NCI-H1694 treated with DMSO at 0.1 percent for 48 hours (cell line): ENCODE data around the gene UCN.
"Not testable (repeated sequence)": the region's sequence is repeated elsewhere in the genome, so short reads cannot be mapped to it uniquely, and the experiment has no call there.

Source experiments
- DNase-seq: peaks from one replicate; lab custom pipeline; 2025; lab: John Stamatoyannopoulos, UW

The UCN gene

GRCh38 chr2:27308359-27308881 lies at the start of gene UCN:
Gene UCN, minus strand, starts transcription at chr2:27308445. Its CDS starts 550 bp downstream, at chr2:27307895.
- DNase-seq, result no peak

DNA sequence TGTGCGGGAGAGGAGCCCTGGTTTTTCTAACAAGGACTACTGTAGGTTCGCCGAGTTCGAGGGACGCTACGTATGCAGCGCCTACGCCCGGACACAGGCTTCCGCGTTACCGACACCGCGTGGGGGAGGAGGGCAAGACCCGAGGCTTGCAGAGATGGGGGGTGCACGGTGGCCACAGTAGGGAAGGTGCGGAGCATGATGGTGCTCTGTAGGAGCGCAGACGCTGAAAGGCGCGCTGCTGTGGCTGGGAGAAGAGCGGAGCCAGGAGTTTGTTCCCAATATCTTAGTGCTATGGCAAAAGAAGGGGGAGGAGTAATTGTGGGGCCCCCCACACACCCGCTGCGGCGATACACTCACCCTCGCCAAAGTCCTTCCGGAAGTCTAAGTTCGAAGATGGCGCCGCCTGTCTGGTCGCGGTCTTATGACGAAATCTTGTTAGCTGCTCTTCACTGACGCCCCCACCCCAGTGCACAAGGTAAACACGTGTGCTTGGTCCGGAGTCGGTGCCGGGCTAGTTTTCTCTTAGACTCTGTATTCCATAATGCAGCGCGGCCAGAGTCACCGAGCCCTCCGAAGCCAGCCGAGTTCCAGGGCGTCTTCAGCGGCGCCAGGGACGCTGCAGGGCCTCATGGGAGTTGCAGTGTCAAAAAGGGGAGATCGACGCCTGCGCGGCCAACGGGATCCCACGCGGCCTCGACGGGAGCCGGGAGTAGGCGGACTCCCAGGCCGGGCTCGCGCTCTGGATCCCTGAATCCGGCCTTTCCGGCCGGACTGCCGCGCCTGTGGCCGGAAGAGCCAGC lies 48.3 kb upstream of the UCN start, which contains the start of gene GTF3C2:
Gene GTF3C2 (minus strand): TSS at position 383 of the 800 bp plus-strand sequence. CDS start 13,210 bp downstream, outside the sequence.
- peak; percentile 96 for DNase-seq

DNA sequence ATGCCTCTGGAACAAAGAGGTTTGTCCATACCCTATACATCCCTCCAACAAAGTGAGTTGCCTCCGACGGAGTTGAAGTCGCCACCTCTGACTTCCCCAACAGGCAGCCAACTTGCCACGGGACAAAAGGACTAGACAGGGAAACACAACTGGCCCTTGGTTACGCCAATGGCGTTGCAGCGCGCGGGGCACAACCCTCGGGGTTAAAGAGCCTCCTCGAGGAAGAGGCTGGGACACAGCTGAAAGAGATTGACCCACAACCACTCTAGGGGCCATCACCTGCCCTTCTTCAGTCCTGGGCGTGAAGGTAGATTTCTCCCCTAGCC lies 47.8 kb upstream of the UCN start:
- DNase-seq, result no peak

- no peak for DNase-seq
These were observed 46.3 kb upstream of the UCN start for GRCh38 chr2:27354597-27354927.

DNA sequence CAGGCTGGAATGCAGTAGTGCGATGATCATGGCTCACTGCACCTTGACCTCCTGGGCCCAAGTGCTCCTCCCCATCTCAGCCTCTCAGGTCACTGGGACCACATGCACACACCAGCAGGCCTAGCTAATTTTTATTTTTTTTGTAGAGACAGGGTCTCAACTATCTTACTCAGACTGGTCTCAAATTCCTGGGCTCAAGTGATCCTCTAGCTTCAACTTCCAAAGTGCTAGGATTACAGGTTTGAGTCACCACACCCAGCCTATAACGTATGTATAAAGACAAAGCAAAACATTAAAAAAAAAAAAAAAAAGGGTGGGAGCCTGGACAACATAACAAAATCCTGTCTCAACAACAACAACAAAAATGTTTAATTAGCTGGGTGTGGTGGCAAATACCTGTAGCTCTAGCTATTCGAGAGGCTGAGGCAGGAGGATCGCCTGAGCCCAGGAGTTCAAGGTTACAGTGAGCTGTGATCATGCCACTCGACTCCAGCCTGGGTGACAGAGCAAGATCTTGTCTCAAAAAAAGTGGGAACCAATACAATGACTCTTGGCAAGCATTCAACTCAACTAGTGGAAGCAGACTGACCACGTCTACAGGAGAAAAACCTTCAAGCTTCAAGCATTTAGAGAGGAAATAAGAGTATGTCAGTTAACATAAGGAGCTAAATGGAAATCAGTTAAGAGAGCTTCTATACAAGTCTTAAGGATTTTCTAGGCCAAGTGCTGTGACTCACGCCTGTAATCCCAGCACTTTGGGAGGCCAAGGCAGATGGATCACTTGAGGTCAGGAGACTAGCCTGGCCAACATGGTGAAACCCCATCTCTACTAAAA lies 45.7 kb upstream of the UCN start:
- DNase-seq, result no peak

GRCh38 chr2:27353386-27353761 lies 45.1 kb upstream of the UCN start:
- not testable (repeated sequence) for DNase-seq

DNA sequence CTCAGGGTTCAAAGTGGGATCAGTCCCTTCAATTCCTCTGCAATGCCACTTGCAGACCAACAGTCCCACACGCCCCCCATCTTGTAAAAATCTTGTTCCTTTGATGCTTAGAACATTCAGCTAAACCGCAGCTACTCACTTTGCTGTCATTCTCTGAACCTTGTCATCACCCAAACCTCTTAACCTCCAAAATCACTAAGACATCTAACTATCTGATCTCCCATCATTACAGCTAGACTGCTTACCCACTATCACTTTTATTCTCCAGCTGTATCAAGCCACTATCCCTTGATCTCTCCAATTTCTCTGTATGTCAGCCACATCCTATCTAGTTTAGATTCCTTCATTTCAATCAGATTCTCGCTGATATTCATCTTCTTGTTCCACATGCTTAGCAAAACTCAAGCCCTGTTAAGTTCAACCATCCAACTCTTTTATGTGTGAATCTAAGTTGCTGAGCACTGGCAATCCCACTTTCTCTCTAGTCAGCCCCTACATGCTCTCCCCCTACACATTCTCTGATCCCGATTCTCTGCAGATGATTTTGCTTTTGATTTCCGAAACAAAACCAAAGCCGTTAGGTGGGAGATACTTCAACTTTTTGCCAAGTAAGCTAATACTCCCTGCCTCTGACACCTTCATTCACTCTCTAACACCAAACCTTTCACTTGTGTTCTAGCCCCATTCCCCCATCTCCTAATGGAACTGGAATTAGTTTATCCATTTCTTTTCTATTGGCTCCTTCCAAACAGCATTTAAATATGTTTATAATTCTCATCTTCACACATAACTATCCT lies 43.8 kb upstream of the UCN start:
- no peak for DNase-seq

DNA sequence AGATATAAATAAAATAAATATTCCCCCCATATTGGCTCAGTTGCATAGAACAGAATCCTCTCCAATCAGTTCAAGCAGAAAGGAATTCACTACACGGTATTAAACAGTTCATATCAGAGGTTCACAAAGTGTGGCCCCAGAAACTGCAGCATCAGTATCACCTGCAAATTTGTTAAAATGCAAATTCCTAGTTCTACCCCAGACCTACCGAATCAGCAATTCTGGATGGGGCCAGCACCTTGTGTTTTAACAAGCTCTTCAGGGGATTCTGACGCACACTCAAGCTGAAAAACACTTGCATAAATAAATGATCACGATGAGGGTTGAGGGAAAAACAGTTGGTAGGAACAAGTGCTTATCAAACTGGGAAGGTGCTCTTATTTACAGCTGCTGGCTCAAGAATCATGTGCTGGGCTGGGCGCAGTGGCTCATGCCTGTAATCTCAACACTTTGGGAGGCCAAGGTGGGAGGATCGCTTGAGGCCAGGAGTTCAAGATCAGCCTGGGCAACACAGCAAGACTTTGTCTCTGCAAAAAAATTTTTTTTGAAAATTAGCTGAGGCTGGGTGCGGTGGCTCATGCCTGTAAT lies 42.0 kb upstream of the UCN start:
- no peak for DNase-seq

DNA sequence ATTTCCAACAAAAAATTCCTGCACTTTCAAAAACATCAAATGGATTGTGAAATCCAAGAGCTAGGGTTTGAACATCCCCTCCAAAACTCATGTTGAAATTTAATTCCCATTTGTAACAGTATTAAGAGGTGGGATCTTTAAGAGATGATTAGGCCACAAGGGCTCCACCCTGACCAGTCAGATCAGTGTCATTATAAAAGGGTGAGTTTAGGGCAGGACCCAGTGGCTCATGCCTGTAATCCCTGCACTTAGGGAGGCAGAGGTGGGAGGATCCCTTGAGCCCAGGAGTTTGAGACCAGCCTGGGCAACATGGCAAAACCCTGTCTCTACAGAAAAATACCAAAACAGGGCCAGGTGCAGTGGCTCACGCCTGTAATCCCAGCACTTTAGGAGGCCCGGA lies 39.4 kb upstream of the UCN start:
- DNase-seq, result no peak

DNA sequence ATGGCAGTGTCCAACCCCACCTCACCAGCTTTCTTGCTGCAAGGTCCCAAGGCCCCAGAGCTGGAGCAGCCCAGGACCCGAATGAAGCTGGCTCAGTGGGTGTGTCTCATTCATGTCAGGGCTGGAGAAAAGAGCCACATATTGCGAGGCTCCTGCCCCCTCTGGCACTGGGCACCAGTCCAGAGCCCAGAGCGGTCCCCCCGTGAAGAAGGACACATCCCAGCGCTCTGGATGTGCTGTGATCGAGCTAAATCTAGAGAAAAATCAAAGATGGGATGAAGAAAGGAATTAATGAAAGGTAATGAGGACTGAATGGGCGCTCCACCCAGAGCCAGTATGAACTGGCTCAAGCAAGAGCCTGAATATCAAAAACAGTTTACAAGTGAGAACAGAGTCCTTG lies 27.9 kb upstream of the UCN start:
- DNase-seq, result no peak

DNA sequence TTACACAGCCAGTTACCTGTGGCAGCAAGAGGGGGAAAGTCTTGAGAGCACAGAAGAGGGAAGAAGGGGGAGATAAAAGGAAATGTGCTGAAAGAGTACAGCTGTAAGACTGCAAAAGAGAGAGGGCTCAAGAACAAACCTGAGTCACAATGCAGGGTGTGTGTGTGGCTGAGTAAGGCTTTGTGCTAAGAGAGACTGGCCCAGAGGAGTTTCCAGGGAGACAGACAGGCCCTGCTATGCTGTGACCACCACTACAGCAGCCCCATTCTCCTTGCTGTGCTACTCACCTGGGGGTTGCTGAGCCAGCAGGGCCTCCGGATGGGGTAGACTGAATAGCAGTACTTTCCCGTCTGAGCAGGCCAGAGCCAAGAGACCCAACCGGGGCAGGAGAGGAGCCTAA lies 27.1 kb upstream of the UCN start:
- no peak for DNase-seq

- no peak for DNase-seq
These were observed 16.5 kb upstream of the UCN start for GRCh38 chr2:27324720-27325119.

DNA sequence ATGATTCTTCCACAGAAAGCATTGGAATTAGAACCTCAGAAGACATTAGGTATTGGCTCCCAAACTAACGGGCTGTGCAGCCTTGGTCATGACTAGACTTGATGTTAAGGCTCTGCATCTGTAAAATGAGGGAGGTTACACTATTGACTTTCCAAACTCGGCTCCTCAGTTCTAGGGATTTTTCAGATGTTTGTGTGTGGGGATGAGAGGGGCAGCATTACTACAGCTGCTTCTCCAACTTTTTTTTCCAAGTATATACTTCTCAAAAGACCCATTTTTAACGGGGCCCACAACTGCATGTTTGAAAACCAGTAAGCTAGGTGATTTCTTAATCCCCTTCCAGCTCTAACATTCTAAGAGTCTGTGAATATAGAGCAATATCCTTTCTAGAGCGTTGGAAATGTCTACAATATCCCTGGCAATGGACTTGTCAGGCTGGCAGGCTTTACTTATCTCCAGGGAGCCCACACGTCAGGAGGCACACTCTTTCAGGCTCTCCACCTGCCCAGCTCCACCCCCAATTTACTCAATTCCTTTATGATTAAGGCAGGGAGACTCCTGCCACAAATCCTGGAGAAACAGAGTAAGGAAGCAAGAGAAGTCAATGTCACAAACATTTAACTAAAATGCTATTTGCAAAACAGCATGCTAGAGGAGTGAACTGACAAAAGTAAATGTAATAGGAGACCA lies 15.5 kb upstream of the UCN start:
- no peak for DNase-seq

DNA sequence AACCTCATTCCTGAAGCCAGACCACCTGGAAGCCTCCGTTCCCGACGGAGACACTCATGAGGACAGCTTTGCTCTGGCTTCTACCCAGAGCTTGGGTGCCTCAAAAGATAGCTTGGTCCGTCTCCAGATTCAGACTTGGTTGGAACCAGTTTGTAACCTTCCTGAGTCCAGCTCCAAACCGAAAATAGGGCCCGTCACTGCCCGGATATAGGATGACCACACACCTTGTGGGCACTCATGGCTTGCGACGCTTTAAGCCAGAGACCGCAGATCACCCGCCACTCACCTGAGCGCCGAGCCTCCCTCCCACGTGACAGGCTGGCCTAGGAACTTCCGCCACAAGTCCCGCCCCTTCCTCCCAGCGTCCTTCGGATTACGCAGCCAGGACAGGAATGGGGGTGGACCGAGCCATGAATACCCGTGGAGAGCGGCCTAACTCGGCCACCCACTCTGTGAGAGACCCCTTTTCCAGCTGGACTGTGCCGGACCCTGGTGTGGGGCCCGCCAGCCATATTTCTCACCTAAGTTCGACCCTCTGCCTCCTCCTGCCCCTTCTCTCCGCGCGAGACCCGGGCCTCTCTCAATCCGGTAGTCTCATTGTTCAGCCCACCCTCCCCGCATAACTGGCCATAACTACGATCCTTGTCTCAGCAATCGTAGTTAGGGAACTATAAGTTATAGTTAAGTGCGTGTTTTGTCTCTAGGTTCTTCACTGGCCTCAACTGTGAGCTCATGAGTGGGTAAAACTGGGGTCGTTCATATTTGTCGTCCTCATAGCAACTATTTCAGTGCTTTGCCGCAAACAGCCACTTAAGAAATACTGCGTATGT lies 14.7 kb upstream of the UCN start, which contains the start of gene MPV17:
Gene MPV17 (minus strand): TSS at position 332 of the 830 bp plus-strand sequence. CDS start 580 bp downstream, outside the sequence.
- DNase-seq, result peak; percentile 81

DNA sequence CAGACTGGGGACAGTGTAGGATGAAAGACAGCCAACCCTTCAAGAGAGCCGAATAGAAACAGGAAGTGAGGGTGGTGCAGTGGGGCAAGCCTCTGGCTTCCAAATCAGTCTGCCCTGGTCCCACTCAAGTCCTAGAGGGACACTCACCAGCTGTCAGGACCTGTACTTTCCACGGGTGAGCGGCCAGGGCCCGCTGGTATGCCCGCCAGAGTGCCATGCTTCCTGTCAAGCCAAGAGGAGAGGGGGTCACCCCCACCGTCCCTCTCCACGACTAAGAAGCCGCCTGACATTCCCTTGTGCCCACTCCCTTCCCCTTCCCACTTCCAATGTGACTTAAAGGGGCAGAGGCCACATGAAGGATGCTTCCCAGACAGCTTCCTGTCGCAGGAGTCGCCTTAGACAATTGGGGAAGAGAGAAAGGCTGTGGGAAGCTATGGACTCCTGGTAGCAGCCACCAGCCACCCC lies 14.1 kb upstream of the UCN start:
- DNase-seq, result no peak

- no peak for DNase-seq
These were observed 12.8 kb upstream of the UCN start for GRCh38 chr2:27320958-27321543.

- DNase-seq, result not testable (repeated sequence)
These were observed 11.6 kb upstream of the UCN start for GRCh38 chr2:27319839-27320238.

DNA sequence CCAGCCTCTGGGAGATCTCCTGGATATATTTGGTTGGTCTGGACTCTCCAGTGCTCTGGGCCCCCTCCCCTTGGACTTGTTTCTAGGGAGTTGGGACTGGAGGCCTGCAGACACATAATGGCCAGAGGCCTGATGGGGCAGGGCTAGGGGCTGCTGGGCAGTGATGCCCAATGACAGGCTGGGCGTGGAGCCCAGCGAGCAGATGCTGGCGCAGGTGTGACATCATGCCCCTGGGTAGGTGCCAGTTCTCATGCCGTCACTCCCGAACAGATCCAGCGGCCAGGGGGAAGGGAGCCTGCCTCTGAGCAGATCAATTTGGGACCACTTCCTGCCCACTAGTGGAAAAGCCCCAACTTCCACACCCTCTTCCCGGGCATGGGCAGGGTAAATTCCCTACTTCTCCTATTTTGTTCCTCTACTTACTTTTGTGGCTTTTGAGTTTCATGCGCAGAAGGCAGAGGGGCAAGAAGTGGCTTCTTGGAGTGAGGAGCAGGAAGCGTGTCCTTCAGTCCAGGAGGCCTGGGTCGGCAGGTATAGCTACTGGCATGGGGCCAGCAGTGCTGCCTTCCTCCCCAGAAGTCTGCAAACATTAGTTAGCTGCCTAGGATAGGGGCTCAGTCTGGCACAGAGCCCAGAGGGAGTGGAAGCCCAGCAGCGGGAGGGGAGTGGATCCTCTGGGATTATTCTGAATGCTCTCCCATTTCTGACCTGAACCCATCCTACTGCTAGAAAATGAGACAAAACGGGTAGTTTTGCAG lies 8.6 kb upstream of the UCN start:
- no peak for DNase-seq

- no peak for DNase-seq
These were observed 6.9 kb upstream of the UCN start for GRCh38 chr2:27315122-27315521.
